ENCODE measurements around the gene ADAMTSL3.

DNA sequence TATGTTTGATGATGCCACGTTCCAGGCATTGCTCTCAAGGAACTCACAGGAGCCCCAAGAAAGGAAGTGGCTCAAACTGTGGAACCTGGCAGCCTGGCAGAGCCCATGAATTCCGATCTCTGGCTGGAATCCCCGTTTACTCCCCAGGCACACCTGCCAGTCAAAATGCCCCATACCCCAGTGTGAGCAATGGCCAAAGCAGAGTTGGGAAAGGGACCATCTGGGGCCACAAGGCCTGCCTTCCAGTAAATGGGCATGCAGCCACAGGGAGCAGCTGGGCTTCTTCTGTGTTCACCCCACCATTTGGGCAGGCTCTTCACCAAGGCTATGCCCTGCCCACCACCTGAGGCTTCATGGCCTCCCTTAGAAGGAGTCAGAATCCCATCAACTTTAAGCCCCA is 324.7 kb downstream of the ADAMTSL3 start:
- TF ChIP-seq SMC3 (conservative IDR thresholded peaks at IDR 0.05; ENCODE audit: poor library complexity) (no peak), RAD21 (conservative IDR thresholded peaks at IDR 0.05) (no peak), EP300 (conservative IDR thresholded peaks at IDR 0.05; ENCODE audit: poor library complexity, severe bottlenecking) (no peak), EZH2 (IDR thresholded peaks at IDR 0.05; ENCODE audit: borderline replicate concordance, insufficient read depth, low read length, poor library complexity, severe bottlenecking) (no peak), MXI1 (conservative IDR thresholded peaks at IDR 0.05; ENCODE audit: poor library complexity, severe bottlenecking) (no peak), TAF1 (IDR thresholded peaks at IDR 0.05; ENCODE audit: low read depth) (no peak), POLR2AphosphoS5 (IDR thresholded peaks at IDR 0.05) (no peak)
- TF ChIP-seq, protein P1, sequence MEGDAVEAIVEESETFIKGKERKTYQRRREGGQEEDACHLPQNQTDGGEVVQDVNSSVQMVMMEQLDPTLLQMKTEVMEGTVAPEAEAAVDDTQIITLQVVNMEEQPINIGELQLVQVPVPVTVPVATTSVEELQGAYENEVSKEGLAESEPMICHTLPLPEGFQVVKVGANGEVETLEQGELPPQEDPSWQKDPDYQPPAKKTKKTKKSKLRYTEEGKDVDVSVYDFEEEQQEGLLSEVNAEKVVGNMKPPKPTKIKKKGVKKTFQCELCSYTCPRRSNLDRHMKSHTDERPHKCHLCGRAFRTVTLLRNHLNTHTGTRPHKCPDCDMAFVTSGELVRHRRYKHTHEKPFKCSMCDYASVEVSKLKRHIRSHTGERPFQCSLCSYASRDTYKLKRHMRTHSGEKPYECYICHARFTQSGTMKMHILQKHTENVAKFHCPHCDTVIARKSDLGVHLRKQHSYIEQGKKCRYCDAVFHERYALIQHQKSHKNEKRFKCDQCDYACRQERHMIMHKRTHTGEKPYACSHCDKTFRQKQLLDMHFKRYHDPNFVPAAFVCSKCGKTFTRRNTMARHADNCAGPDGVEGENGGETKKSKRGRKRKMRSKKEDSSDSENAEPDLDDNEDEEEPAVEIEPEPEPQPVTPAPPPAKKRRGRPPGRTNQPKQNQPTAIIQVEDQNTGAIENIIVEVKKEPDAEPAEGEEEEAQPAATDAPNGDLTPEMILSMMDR (IDR thresholded peaks at IDR 0.05; ENCODE audit: poor library complexity, severe bottlenecking), result no peak
- TF ChIP-seq, protein P2, sequence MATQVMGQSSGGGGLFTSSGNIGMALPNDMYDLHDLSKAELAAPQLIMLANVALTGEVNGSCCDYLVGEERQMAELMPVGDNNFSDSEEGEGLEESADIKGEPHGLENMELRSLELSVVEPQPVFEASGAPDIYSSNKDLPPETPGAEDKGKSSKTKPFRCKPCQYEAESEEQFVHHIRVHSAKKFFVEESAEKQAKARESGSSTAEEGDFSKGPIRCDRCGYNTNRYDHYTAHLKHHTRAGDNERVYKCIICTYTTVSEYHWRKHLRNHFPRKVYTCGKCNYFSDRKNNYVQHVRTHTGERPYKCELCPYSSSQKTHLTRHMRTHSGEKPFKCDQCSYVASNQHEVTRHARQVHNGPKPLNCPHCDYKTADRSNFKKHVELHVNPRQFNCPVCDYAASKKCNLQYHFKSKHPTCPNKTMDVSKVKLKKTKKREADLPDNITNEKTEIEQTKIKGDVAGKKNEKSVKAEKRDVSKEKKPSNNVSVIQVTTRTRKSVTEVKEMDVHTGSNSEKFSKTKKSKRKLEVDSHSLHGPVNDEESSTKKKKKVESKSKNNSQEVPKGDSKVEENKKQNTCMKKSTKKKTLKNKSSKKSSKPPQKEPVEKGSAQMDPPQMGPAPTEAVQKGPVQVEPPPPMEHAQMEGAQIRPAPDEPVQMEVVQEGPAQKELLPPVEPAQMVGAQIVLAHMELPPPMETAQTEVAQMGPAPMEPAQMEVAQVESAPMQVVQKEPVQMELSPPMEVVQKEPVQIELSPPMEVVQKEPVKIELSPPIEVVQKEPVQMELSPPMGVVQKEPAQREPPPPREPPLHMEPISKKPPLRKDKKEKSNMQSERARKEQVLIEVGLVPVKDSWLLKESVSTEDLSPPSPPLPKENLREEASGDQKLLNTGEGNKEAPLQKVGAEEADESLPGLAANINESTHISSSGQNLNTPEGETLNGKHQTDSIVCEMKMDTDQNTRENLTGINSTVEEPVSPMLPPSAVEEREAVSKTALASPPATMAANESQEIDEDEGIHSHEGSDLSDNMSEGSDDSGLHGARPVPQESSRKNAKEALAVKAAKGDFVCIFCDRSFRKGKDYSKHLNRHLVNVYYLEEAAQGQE (IDR thresholded peaks at IDR 0.05; ENCODE audit: borderline replicate concordance), result no peak

Data from neural cell (in vitro differentiated cells).